Endothelial cell of umbilical vein (primary cell): Measurements from ENCODE around the gene CCND2. TPM values are rescaled to one million over a fixed set of nuclear protein-coding genes. Genes with fewer than 3 reads are reported as not detected.

Experiments
- BruUV-seq: library from RNA; stranded (reverse); fragments of 400-500 nt; replicated peaks from 2 replicates; lab custom pipeline; 2021; lab: Mats Ljungman, UMichigan
- CTCF ChIA-PET: fragments of 300-600, 350-600 bp; sonication (Branson Sonifier 250); formaldehyde crosslinking; loops from one replicate; lab custom pipeline; 2021; ENCODE audit warnings: antibody characterized with exemption, inconsistent platforms; lab: Charles Lee
- POLR2A ChIA-PET: fragments of 300-600, 350-600 bp; sonication (Branson Sonifier 250); formaldehyde crosslinking; loops from one replicate; lab custom pipeline; 2021; ENCODE audit warnings: antibody characterized with exemption, inconsistent platforms; lab: Charles Lee
- DNase-seq: peaks from one replicate; pipeline ENCODE4 v3.0.0-alpha.2; 2011; ENCODE audit warnings: low read depth, low spot score
- FAIRE-seq: peaks from 2 replicates; lab custom pipeline; 2011; peaks lifted over from hg19 to GRCh38; lab: Jason Lieb, UNC
- H2AFZ ChIP-seq: 2 replicates; pipeline ENCODE4 v1.6.0; 2012; ENCODE audit warnings: low read depth, low read length, control low read depth, inconsistent platforms
- H3K27ac ChIP-seq: 2 replicates; pipeline ENCODE4 v1.5.1; 2011; ENCODE audit warnings: low read depth, mild to moderate bottlenecking, control low read depth, low read length, moderate library complexity; ENCODE audit not compliant: insufficient read depth
- H3K27me3 ChIP-seq, 2 experiments: 2 replicates each; pipeline versions ENCODE4 v1.6.0 to v1.6.1; 2011; ENCODE audit warnings: low read length in 2 of 2, mixed read lengths in 1 of 2; ENCODE audit not compliant: control insufficient read depth in 2 of 2, insufficient read depth in 2 of 2
- H3K36me3 ChIP-seq, 2 experiments: 2 replicates in 1 of 2; 3 replicates in 1 of 2; pipeline ENCODE4 v1.5.1; 2011; ENCODE audit warnings: low read length in 2 of 2, mild to moderate bottlenecking in 1 of 2, moderate library complexity in 1 of 2; ENCODE audit not compliant: control insufficient read depth in 2 of 2, insufficient read depth in 2 of 2; ENCODE audit errors: extremely low read depth in 1 of 2
- H3K4me1 ChIP-seq: 3 replicates; pipeline ENCODE4 v1.5.1; 2011; ENCODE audit warnings: mild to moderate bottlenecking, low read length; ENCODE audit not compliant: control insufficient read depth, insufficient read depth; ENCODE audit errors: extremely low read depth
- H3K4me2 ChIP-seq: 2 replicates; pipeline ENCODE4 v1.6.1; 2011; ENCODE audit warnings: low read length, control low read depth, mixed read lengths; ENCODE audit not compliant: insufficient read depth
- H3K4me3 ChIP-seq, 3 experiments: fragments of 200-600 bp in 1 of 3; sonication (generic), shearing (Covaris generic) in 1 of 3; replicated peaks in 1 of 3; 2 replicates each; pipeline ENCODE4 v1.5.1; 2011 to 2016; ENCODE audit warnings: control low read depth in 3 of 3, low read length in 3 of 3, mild to moderate bottlenecking in 2 of 3, inconsistent platforms in 1 of 3, low read depth in 1 of 3, moderate library complexity in 1 of 3; ENCODE audit not compliant: insufficient read depth in 1 of 3
- H3K79me2 ChIP-seq: 2 replicates; pipeline ENCODE4 v1.6.0; 2012; ENCODE audit warnings: low read length, inconsistent platforms; ENCODE audit not compliant: control insufficient read depth, insufficient read depth
- H3K9ac ChIP-seq: replicated peaks from 2 replicates; pipeline ENCODE3; 2011; ENCODE audit warnings: low read length, control low read depth; ENCODE audit not compliant: insufficient read depth; ENCODE audit errors: extremely low read depth
- H3K9me1 ChIP-seq: replicated peaks from 3 replicates; pipeline ENCODE4 v1.6.0; 2011; ENCODE audit warnings: mild to moderate bottlenecking, low read length; ENCODE audit not compliant: control insufficient read depth, insufficient read depth; ENCODE audit errors: extremely low read depth
- H3K9me3 ChIP-seq: replicated peaks from 2 replicates; pipeline ENCODE4 v1.5.1; 2012; ENCODE audit warnings: low read length, inconsistent platforms; ENCODE audit not compliant: control insufficient read depth, insufficient read depth
- H4K20me1 ChIP-seq: replicated peaks from 2 replicates; pipeline ENCODE3; 2011; ENCODE audit warnings: mild to moderate bottlenecking, low read length; ENCODE audit not compliant: control insufficient read depth, insufficient read depth; ENCODE audit errors: extremely low read depth
- EZH2 ChIP-seq: IDR thresholded peaks from 2 replicates; pipeline ENCODE4 v1.6.1; 2012; ENCODE audit warnings: borderline replicate concordance, low read depth, mild to moderate bottlenecking, moderate library complexity, low read length, inconsistent platforms; ENCODE audit not compliant: severe bottlenecking
- FOS ChIP-seq: IDR thresholded peaks from 2 replicates; pipeline ENCODE4 v1.6.1; 2011; ENCODE audit warnings: mild to moderate bottlenecking, low read length, moderate library complexity, borderline replicate concordance; ENCODE audit not compliant: insufficient read depth
- GATA2 ChIP-seq: IDR thresholded peaks from 2 replicates; pipeline ENCODE4 v1.7.0; 2011; ENCODE audit warnings: low read depth, mild to moderate bottlenecking, moderate library complexity, mixed read lengths, low read length; ENCODE audit not compliant: insufficient read length, insufficient read depth
- JUN ChIP-seq: IDR thresholded peaks from 2 replicates; pipeline ENCODE4 v1.6.1; 2011; ENCODE audit warnings: borderline replicate concordance, low read depth; ENCODE audit not compliant: insufficient read length, insufficient read depth
- MAX ChIP-seq: IDR thresholded peaks from 2 replicates; pipeline ENCODE4 v1.6.1; 2011; ENCODE audit not compliant: insufficient read depth, insufficient read length
- MYC ChIP-seq: IDR thresholded peaks from one replicate; pipeline ENCODE4 v1.6.1; 2011; ENCODE audit warnings: mild to moderate bottlenecking, low read depth, low read length
- POLR2A ChIP-seq: IDR thresholded peaks from 2 replicates; pipeline ENCODE4 v1.6.1; 2012; ENCODE audit warnings: low read depth, mild to moderate bottlenecking, control low read depth, low read length
- POLR2AphosphoS5 ChIP-seq: IDR thresholded peaks from 2 replicates; pipeline ENCODE4 v1.6.1; 2012; ENCODE audit warnings: low read depth, mild to moderate bottlenecking, control low read depth, low read length, moderate library complexity; ENCODE audit not compliant: insufficient read depth
- dilution Hi-C: fragments of 300-500 bp; cut with MboI; formaldehyde crosslinking; loops from one replicate; pipeline ENCODE4 v1.15.0; 2019; ENCODE audit warnings: low sequenced_read_pairs; ENCODE audit not compliant: extremely low pct_ligation_motif_present
- intact Hi-C: fragments of 100-400 bp; cut with micrococcal nuclease; formaldehyde crosslinking; loops from one replicate; pipeline ENCODE4 v1.10.0; 2022
- polyA plus RNA-seq, 4 experiments: library from polyadenylated mRNA; depleted of rRNA in 3 of 4; stranded (reverse) in 3 of 4; unstranded in 1 of 4; fragments of >200 nt; gene quantifications; 2 replicates each; pipeline versions ENCODE4 v1.2.1 to v1.2.3, GENCODE V29; 2011 to 2012; ENCODE audit warnings: missing spikeins in 1 of 4
- total RNA-seq: library from RNA; stranded (reverse); gene quantifications from 2 replicates; pipeline ENCODE4 v1.2.3, GENCODE V29; 2021
- TF ChIP-seq, protein P1 (sequence below), 2 donors: IDR thresholded peaks; 1 replicate in 1 of 2; 2 replicates in 1 of 2; pipeline ENCODE4 v1.5.1; 2011; ENCODE audit warnings: low read length in 2 of 2, mild to moderate bottlenecking in 2 of 2, moderate library complexity in 2 of 2, control low read depth in 1 of 2, inconsistent platforms in 1 of 2, low read depth in 1 of 2; ENCODE audit not compliant: insufficient read depth in 1 of 2; ENCODE audit errors: extremely low read depth in 1 of 2

Gene CCND2
- total and polyA plus RNA-seq, 2 donors (not counting 3 experiments of a cell fraction or from before 2014, with no cell fraction given): 0.68 to 3.4 TPM

- H3K4me3 ChIP-seq: no peak overlapping the region
- H2AFZ ChIP-seq: no peak overlapping the region
- BruUV-seq: no TSS peak
- ChIA-PET CTCF (interaction anchor here (1.3 to 1.6 kb wide), 2 partner anchors 9 to 35 kb away, joined by 4 read pairs; partner anchors contain the start of gene TIGAR), POLR2A (no interaction called here)
- peaks cover 6 to 12% of the 10 kb centered on the region in 2 experiments for H3K27me3 ChIP-seq
- H3K4me1 ChIP-seq: no peaks in the 10 kb centered on the region
- no peak overlapping the region for H3K27ac ChIP-seq
- no peaks in the 10 kb centered on the region for H3K9me3 ChIP-seq
- intact Hi-C loops: no loop called here
- no peaks in the 10 kb centered on the region for H3K36me3 ChIP-seq
- H3K4me2 ChIP-seq: no peak overlapping the region
- FAIRE-seq (no peak), DNase-seq (no peak)
- H3K79me2 ChIP-seq: no peaks in the 10 kb centered on the region
- H4K20me1 ChIP-seq: no peaks in the 10 kb centered on the region
- dilution Hi-C loops: no loop called here
- H3K9ac ChIP-seq: no peak overlapping the region
- no peaks in the 10 kb centered on the region for H3K9me1 ChIP-seq
- no peak for TF ChIP-seq JUN
- TF ChIP-seq GATA2: no peak
- no peak for TF ChIP-seq EZH2
- no peak for TF ChIP-seq MAX
- TF ChIP-seq FOS: no peak
- TF ChIP-seq POLR2AphosphoS5: no peak
- TF ChIP-seq POLR2A: no peak
- no peak for TF ChIP-seq MYC
- TF ChIP-seq, protein P1, sequence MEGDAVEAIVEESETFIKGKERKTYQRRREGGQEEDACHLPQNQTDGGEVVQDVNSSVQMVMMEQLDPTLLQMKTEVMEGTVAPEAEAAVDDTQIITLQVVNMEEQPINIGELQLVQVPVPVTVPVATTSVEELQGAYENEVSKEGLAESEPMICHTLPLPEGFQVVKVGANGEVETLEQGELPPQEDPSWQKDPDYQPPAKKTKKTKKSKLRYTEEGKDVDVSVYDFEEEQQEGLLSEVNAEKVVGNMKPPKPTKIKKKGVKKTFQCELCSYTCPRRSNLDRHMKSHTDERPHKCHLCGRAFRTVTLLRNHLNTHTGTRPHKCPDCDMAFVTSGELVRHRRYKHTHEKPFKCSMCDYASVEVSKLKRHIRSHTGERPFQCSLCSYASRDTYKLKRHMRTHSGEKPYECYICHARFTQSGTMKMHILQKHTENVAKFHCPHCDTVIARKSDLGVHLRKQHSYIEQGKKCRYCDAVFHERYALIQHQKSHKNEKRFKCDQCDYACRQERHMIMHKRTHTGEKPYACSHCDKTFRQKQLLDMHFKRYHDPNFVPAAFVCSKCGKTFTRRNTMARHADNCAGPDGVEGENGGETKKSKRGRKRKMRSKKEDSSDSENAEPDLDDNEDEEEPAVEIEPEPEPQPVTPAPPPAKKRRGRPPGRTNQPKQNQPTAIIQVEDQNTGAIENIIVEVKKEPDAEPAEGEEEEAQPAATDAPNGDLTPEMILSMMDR (IDR thresholded peaks at IDR 0.05; ENCODE audit: extremely low read depth in 1 of 2, insufficient read depth in 1 of 2, low read depth in 1 of 2, low read length in 2 of 2): no peak
Measured at GRCh38 chr12:4312251-4312650, 38.7 kb downstream of the CCND2 start.
